ENCODE results near the gene SLC6A9. TPM values are rescaled to one million over a fixed set of nuclear protein-coding genes. Genes with fewer than 3 reads are reported as not detected.
A peak's percentile ranks its signal among the peaks of the same experiment; 100 is the strongest.

Gene SLC6A9
- total RNA-seq, 1 experiment from 2014 or later, result 12.8 TPM

GRCh38 chr1:43947061-43947873 lies 84.0 kb downstream of the SLC6A9 start:
- Histone ChIP-seq H3K4me1 (ENCODE audit: control insufficient read depth in 1 of 2, insufficient read depth in 2 of 2, low read length in 2 of 2) (peaks cover 10 to 23% of the 10 kb centered on the region in 2 experiments; a peak in 3 of 4 replicates), H3K79me2 (ENCODE audit: insufficient read depth, low read length) (peaks cover 11% of the 10 kb centered on the region), H4K20me1 (ENCODE audit: insufficient read depth) (no peaks in the 10 kb centered on the region), H3K9ac (ENCODE audit: low read length) (peak overlapping the region; percentile 76), H3K4me2 (ENCODE audit: low read length) (peak overlapping the region; percentile 96), H3K4me3 (replicated peaks in 1 of 2; ENCODE audit: low read depth in 1 of 2, low read length in 2 of 2) (peak overlapping the region; percentile 77 to 97), H3K9me2 (ENCODE audit: insufficient read depth) (no peaks in the 10 kb centered on the region), H3K27me3 (ENCODE audit: insufficient read depth, low read length) (no peaks in the 10 kb centered on the region), H3K27ac (ENCODE audit: low read depth, low read length) (peak overlapping the region; percentile 88), H3K36me3 (ENCODE audit: control insufficient read depth in 1 of 2, insufficient read depth in 2 of 2, low read length in 2 of 2) (0 out of 4 replicates have a peak, but pooled peaks cover 0 to 3% of the 10 kb centered on the region in 2 experiments), H3K9me3 (ENCODE audit: control insufficient read depth in 1 of 2, insufficient read depth in 1 of 2, low read depth in 1 of 2, low read length in 2 of 2) (no peaks in the 10 kb centered on the region), H2AFZ (ENCODE audit: low read depth, low read length, poor library complexity, severe bottlenecking) (peak overlapping the region; percentile 56)
- DNase-seq (ENCODE audit: low read depth, low spot score) (no peak), ATAC-seq (no peak)
- intact Hi-C loops (cut with micrococcal nuclease), result no loop called here
- BruUV-seq (replicated peaks), result TSS peak; percentile 51
- ChIA-PET RAD21 (ENCODE audit: low non-redundant PET in 1 of 2, low total read pairs in 2 of 2, uncharacterized antibody in 2 of 2, unreplicated experiment in 2 of 2) (interaction anchor here in 1 of 2 experiments (2.0 kb wide), 1 partner anchor 184 kb away, joined by 10 read pairs; no protein-coding TSS in a partner anchor), POLR2A (interaction anchor here (0.7 to 1.4 kb wide), 3 partner anchors 13 to 138 kb away, joined by 3 to 9 read pairs (median 3); no protein-coding TSS in a partner anchor), CTCF (interaction anchor here (3.3 to 9.8 kb wide), 2 partner anchors 14 to 184 kb away, joined by 24 to 130 read pairs; partner anchors contain the start of gene ARTN)
- TF ChIP-seq EZH2phosphoT487 (IDR thresholded peaks at IDR 0.05; ENCODE audit: borderline replicate concordance), result no peak
- no peak for TF ChIP-seq ZNF274 (IDR thresholded peaks at IDR 0.05; ENCODE audit: low read depth, low read length)
- no peak for TF ChIP-seq EZH2 (IDR thresholded peaks at IDR 0.05)
- no peak for TF ChIP-seq YY1 (IDR thresholded peaks at IDR 0.05; ENCODE audit: extremely low read depth, insufficient replicate concordance, low read depth, low read length)
- TF ChIP-seq ZFX (IDR thresholded peaks at IDR 0.05), result no peak; the same call in 1 of the 2 replicates
- TF ChIP-seq CTCF (IDR thresholded peaks at IDR 0.05 in 2 of 3, conservative IDR thresholded peaks at IDR 0.05 in 1 of 3; ENCODE audit: borderline replicate concordance in 1 of 3, insufficient read depth in 1 of 3, low read depth in 2 of 3, low read length in 2 of 3), result no peak
- TF ChIP-seq REST (IDR thresholded peaks at IDR 0.05; ENCODE audit: low read depth), result no peak
- TF ChIP-seq POLR2A (IDR thresholded peaks at IDR 0.05; ENCODE audit: borderline replicate concordance, extremely low read depth, insufficient read depth, insufficient read length), result no peak
- TF ChIP-seq POLR2AphosphoS5 (IDR thresholded peaks at IDR 0.05; ENCODE audit: low read depth, low read length), result no peak
- TF ChIP-seq, protein P1, sequence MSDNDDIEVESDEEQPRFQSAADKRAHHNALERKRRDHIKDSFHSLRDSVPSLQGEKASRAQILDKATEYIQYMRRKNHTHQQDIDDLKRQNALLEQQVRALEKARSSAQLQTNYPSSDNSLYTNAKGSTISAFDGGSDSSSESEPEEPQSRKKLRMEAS (IDR thresholded peaks at IDR 0.05), result no peak
- TF ChIP-seq SRF (IDR thresholded peaks at IDR 0.05; ENCODE audit: low read depth), result no peak
- no peak for TF ChIP-seq JUND (IDR thresholded peaks at IDR 0.05)
- no peak for TF ChIP-seq ATF3 (IDR thresholded peaks at IDR 0.05)
- TF ChIP-seq EGR1 (IDR thresholded peaks at IDR 0.05; ENCODE audit: low read depth), result no peak

Data from HCT116 (cell line).